ENCODE measurements around the gene ABTB1.
A peak's percentile ranks its signal among the peaks of the same experiment; 100 is the strongest.

ABTB1 gene

DNA sequence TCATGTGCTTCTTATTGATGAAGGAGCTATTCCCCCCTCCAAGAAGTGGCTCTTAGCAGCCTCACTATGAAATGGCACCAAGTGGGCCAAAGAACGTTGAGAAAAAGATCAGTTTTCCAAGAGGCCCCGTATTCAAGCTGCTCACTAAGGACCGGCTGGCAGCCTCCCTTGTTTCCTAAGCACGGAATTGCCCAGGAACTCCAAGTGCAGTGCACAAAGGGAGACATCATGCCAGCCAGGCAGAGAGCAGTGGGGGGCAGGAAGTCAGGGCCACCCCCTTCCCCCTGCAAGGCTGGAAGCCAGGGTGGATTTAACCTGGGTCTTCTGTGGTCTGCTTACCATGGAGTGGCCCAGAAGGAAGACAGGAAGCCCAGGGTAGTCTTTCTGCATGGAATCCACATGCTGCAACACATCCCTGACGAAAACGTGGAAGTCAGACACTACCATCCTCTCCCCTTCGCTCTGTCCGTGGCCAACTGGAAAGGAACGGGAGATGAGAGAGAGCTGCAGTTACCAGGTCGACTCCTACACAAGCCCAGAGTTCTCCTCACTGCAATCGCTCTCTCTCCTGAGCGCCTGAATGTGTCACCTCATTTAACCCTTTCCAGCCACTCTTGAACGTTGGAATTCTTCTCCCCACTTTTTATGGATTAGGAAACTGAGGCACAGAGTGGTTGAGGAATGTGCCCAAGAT, 49.5 kb downstream of the ABTB1 start:
- peak; percentile 73 for DNase-seq

DNA sequence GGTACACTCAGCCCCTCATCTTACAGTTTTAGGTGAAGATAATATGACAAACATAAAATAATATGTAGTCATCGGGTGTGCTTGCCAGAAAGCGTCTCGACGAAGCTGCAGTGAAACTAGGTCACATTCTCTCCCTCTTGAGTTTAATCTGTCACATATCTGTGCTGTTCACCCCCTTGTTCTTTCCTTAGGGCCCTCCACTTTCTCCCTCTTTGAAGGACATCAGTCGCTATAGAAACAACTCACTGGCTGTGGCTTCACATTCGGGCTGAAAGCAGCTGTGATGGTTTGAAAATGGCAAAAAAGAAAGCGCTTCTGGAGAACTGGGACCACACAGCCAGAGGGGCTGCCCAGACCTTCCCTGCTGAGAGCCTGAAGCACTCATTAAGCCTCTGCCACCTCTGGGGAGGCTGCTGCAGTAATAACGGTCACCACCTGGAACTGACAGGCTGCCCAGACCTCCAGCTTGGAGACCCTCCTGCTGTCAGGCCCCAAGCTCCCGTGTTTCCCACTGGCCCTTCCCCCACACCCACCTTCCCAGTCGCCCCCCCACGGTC, 50.3 kb downstream of the ABTB1 start:
- DNase-seq, result peak; percentile 95

DNA sequence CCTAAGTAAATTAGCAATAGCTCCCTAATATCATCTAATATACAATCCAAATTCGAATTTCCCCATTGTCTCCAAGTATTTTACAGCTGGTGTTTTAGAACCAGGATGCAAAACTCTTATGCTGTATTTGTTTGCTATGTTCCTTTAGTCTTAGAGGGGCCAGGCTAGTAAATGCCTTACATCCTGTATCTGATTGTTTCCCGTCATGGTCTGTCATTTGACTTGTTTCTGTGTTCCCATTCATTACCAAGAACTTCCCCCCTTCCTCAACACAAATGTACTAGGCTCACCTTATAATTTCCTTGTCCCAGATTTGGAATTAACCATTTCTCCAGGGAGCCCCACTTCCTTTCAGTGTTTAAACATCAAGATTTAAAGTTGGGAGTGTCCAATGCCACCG, 54.1 kb downstream of the ABTB1 start:
- DNase-seq, result no peak

DNA sequence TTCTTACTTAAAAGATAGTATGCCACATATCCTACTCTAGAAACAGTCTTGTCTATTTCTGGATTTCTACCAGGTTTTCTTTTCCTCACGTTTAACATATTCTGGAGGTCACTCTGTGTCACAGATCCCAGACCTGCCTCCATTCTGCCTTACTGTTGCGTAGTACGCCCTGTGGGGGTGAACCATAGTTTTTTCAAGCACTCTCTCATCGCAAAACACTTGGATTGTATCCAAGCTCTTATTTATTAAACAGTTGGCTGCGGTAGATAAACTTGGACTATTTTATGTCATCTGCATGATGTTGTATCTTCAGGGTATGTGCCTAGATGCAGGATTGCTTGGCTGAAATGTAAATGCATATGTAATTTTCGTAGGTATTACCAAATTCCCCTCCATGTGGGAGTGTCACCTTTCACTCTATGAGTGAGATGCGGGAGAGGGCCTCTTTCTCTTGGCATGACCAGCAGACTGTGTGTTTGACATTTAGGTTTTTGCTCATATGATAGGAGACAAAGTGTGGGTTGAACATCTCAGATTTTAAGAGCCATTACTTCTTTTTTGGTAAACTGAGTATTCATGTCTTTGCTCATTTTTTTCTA, 55.8 kb downstream of the ABTB1 start:
- DNase-seq, result peak; percentile 45

DNA sequence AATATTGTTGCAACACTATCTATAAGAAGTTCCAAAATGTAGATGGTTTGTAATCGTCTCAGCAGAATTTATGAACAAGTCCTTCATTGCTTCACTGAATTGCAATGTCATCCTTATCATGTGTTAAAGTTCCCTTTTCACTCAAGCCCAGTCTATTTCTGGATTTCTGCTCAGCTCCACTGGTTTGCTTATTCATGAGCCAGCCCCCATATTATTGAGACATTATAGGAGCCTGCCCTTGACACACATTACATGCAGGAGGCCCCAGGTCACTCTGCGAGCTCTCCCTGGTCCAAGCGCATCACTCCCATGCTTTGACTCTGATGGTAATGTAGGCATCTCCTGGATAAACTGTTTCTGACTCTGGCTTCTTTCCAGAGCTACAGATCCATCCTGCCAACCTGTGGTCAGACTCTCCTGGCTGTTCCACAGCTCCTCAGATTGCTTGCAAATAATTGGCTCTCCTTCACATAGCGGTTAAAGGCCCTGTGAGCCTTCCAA, 56.9 kb downstream of the ABTB1 start:
- peak; percentile 13 for DNase-seq

DNA sequence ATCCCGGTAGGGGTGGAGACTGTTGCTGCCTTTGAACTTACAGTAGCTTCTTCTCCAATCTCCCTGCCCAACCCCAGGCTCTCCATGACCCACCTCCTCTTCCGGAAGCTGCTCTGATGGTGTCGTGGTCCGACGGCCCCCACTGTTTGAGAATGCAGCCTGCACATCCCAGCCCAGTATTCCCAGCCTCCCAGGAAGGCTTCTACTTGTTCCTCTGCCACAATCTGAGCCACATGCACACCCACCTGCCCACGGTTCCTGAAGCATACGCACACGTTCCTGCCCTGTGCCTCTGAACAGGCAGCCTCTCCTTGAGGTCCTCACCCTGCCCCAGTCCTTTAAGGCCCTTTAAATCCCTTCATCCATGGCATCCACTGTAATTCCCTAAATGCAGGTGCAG, 57.4 kb downstream of the ABTB1 start:
- DNase-seq, result no peak

Measured in NCI-H1092 treated with DMSO at 0.1 percent for 48 hours (cell line).